Measurements from ENCODE around the gene DNM3.
"Not testable (repeated sequence)": the region's sequence is repeated elsewhere in the genome, so short reads cannot be mapped to it uniquely, and the experiment has no call there.

DNM3 gene

GRCh38 chr1:172277989-172278388 is 436.7 kb downstream of the DNM3 start:
- DNase-seq (ENCODE audit: low spot score): no peak

- DNase-seq (ENCODE audit: low spot score): no peak
Measured at GRCh38 chr1:172278478-172278877, 437.2 kb downstream of the DNM3 start.

- DNase-seq (ENCODE audit: low spot score): no peak
Measured at GRCh38 chr1:172279939-172280636, 438.8 kb downstream of the DNM3 start.

- no peak for DNase-seq (ENCODE audit: low spot score)
Measured at GRCh38 chr1:172283766-172284165, 442.5 kb downstream of the DNM3 start.

GRCh38 chr1:172286629-172287076 is 445.4 kb downstream of the DNM3 start:
- no peak for DNase-seq (ENCODE audit: low spot score)

- DNase-seq (ENCODE audit: low spot score): no peak
Measured at GRCh38 chr1:172287208-172287607, 445.9 kb downstream of the DNM3 start.

GRCh38 chr1:172288581-172288980 is 447.3 kb downstream of the DNM3 start:
- no peak for DNase-seq (ENCODE audit: low spot score)

GRCh38 chr1:172289448-172289847 is 448.1 kb downstream of the DNM3 start:
- DNase-seq (ENCODE audit: low spot score): no peak

- no peak for DNase-seq (ENCODE audit: low spot score)
Measured at GRCh38 chr1:172292840-172293239, 451.5 kb downstream of the DNM3 start.

GRCh38 chr1:172293429-172293828 is 452.1 kb downstream of the DNM3 start:
- DNase-seq (ENCODE audit: low spot score): no peak

GRCh38 chr1:172298141-172298540 is 456.8 kb downstream of the DNM3 start:
- DNase-seq (ENCODE audit: low spot score): no peak

- DNase-seq (ENCODE audit: low spot score): no peak
Measured at GRCh38 chr1:172298911-172299310, 457.6 kb downstream of the DNM3 start.

GRCh38 chr1:172299515-172299914 is 458.2 kb downstream of the DNM3 start:
- DNase-seq (ENCODE audit: low spot score): no peak

- DNase-seq (ENCODE audit: low spot score): not testable (repeated sequence)
Measured at GRCh38 chr1:172307508-172307907, 466.2 kb downstream of the DNM3 start.

GRCh38 chr1:172308142-172308541 is 466.8 kb downstream of the DNM3 start:
- no peak for DNase-seq (ENCODE audit: low spot score)

GRCh38 chr1:172308577-172308976 is 467.3 kb downstream of the DNM3 start:
- DNase-seq (ENCODE audit: low spot score): no peak

- DNase-seq (ENCODE audit: low spot score): no peak
Measured at GRCh38 chr1:172320733-172321132, 479.4 kb downstream of the DNM3 start.

- DNase-seq (ENCODE audit: low spot score): no peak
Measured at GRCh38 chr1:172321451-172321850, 480.2 kb downstream of the DNM3 start.

GRCh38 chr1:172322219-172323061 is 481.1 kb downstream of the DNM3 start:
- DNase-seq (ENCODE audit: low spot score): no peak

- DNase-seq (ENCODE audit: low spot score): no peak
Measured at GRCh38 chr1:172323686-172324085, 482.4 kb downstream of the DNM3 start.

GRCh38 chr1:172324086-172324485 is 482.8 kb downstream of the DNM3 start:
- DNase-seq (ENCODE audit: low spot score): no peak

GRCh38 chr1:172324761-172325160 is 483.5 kb downstream of the DNM3 start:
- DNase-seq (ENCODE audit: low spot score): no peak

- no peak for DNase-seq (ENCODE audit: low spot score)
Measured at GRCh38 chr1:172325531-172325930, 484.2 kb downstream of the DNM3 start.

All from putamen (tissue), 1 donor.